Myocyte (in vitro differentiated cells): ENCODE measurements around the gene DLG3. TPM values are rescaled to one million over a fixed set of nuclear protein-coding genes. Genes with fewer than 3 reads are reported as not detected.

ENCODE experiments used
- DNase-seq: peaks from one replicate; pipeline ENCODE4 v3.0.0-alpha.2; 2012; ENCODE audit warnings: low read depth
- total RNA-seq: library from RNA; depleted of rRNA; stranded (reverse); fragments of >200 nt; gene quantifications from 2 replicates; pipeline ENCODE4 v1.2.3, GENCODE V29; 2014

The DLG3 gene
- total RNA-seq, 1 donor from 2014 or later, result 1.2 TPM

DNA sequence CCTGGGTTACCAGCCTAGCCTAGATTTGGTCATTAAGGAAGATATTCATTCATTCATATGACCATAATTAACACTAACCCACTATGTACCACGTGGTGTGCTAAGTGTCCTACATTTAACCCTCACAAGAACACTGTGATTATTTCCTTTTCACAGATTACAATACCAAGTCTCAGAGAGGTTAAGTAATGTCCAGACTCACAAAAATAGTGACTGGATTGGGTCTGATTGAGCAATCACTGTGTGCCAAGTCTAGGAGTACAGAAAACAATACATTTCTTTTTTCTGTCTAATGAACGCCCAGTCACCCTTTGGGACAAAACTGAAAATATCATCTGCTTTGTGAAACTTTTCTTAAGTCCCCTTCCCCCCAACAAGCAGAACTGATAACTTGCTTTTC lies 7.6 kb upstream of the DLG3 start:
- no peak for DNase-seq

DNA sequence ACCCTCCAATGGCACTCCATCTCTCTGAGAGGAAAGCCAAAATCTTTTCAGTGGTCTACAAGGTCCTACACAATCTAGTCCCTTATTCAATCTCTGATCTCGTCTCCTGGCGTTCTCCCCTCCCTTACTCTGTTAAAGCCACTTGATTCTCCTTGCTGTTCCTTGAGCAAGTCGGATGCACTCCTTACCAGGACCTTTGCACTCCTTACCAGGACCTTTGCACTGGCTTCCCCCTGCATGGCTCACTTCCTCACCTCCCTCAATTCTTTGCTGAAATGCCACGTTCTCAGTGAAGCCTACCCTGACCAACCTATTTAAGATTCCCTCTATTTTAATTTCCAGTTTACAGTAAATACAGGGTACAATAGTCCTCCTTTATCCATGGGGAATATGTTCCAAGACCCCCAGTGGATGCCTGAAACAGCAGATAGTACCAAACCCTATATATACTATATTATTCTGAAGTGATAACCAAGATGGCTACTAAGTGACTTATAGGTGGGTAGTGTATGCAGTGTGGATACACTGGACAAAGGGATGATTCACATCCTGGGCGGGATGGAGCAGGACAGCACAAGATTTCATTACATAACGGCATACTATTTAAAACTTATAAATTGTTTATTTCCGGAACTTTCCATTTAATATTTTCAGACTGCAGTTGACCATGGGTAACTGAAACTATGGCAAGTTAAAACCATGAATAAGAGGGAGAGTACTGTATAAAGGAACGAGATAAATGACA lies 6.5 kb upstream of the DLG3 start:
- no peak for DNase-seq

DNA sequence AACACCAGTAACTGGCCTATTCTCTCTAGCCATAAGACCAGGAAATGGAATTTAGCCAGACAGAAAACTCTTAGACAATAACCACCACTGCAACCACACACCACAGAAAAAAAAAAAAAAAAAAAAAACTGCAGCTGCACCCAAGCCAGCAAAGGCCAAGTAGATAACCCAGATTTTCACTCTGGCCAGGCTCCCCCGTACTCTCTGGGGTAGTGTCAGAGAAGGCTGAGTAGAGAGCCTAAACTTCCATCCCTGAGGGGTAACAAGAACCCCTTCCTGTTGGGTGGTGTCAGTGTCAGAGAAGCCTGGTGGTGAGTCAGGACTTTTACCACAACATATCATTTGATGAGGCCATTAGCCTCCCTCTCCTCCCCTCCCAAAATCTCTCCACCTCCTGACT lies 5.6 kb upstream of the DLG3 start:
- DNase-seq, result peak; percentile 33

- DNase-seq, result no peak
Measured at GRCh38 chrX:70442224-70442623, 2.4 kb upstream of the DLG3 start.

- no peak for DNase-seq
Measured at GRCh38 chrX:70444946-70445656, 466 bp downstream of the DLG3 start.

- DNase-seq, result no peak
Measured at GRCh38 chrX:70445951-70446350, 1.3 kb downstream of the DLG3 start.

- no peak for DNase-seq
Measured at GRCh38 chrX:70446380-70447350, 2.0 kb downstream of the DLG3 start.

GRCh38 chrX:70449457-70449966 lies 4.9 kb downstream of the DLG3 start:
- DNase-seq, result no peak

- DNase-seq, result peak; percentile 53
Measured at GRCh38 chrX:70452143-70452733, 7.6 kb downstream of the DLG3 start.

DNA sequence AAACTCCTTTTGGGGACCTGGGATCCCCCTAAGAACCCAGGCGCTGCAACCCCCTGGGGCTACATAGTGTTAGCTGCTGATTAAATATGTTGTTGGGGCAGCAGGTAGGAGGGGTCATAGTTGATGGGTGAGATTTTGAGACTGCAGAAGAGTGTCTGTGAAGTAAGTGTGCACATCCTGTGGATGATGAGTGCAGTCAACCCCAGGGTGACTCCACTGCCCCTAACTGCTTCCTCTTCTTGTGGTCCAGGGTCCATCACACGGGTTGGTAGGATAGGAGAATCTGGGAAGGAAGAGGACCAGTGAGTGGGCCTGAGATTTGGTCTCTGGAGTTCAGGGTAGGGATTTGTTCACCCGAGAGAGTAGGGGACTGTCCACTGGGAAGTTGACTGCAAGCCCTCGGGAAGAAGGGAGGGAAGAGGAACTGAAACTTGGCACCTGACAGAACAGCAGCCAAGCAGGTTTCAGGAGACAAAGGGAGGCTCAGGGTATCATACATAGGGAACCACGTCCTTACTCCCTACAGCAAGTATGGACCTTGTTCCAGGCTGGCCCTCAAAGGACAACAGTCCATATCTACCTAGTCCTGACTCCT lies 8.5 kb downstream of the DLG3 start:
- no peak for DNase-seq

GRCh38 chrX:70454441-70455365 lies 10.1 kb downstream of the DLG3 start:
- DNase-seq, result peak; percentile 47

DNA sequence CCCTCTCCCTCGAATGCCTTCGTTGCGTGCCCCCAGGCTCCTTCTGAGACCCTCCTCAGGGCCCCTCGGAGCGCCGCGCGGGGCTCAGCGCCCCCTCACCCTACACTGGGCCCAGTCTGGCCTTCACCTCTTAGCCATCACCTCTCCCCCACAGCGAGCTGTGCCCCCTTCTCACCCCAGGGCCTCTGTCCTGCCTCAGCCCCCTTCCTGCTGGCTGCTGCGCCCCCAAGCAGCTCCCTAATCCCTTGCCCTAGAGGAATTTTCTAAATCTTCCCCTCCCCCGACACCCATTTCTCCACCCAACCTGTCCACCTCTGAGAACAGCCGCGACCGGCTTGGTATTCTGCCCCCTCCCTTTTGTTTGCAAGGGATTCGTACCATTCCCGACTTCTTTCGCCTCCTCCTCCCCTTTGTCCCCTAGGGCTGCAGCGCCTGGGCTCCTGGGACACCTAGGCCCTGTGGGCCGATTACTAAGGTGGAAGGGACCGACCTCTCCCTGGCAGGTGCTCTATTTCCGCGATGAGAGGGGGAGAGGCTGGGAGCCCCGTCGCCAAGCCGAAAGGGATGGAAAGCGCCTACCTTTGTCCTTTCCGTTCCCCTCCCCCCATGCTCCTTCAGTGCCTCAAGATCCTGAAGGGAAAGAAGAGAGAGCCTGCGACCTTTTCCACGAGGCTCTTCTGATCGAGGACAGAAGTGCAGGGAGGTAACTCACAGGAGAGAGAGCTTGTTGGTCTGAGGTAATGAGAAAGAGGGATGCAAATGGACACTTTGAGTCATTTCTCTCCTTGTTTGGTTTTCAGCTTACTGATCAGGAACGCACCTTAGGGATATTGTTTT lies 10.9 kb downstream of the DLG3 start:
- no peak for DNase-seq

DNA sequence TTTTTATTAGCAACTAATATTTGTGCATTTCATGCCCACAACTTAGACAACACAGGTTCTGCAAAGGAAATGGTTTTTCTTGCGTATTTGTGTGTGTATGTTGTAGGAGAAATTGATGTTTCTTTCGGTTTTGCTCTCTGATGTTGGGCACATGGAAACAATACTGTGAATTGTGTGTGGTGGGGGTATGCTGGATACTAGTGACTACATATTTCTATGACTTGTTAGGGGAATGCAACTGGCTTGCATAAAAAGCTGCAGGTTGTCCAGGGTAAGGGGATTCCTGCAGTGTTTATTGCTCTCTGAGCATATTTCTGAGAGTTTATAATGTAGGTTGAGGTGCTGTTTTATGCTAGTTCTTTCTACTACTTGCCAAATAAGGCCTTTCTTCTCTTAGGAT lies 11.6 kb downstream of the DLG3 start:
- DNase-seq, result no peak

GRCh38 chrX:70461026-70461425 lies 16.4 kb downstream of the DLG3 start:
- no peak for DNase-seq

DNA sequence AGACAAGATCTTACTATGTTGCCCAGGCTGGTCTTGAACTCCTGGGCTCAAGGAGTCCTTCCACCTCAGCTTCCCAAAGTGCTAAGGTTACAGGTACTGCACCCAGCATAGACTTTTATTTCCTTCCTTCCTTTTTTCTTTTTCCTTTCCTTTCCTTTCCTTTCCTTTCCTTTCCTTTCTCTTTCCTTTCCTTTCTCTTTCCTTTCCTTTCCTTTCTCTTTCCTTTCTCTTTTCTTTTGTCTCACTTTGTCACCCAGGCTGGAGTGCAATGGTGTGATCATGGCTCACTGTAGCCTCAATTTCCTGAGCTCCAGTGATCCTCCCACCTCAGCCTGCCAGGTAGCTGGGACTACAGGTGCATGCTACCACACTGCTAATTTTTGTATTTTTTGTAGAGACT lies 19.4 kb downstream of the DLG3 start:
- no peak for DNase-seq

- no peak for DNase-seq
Measured at GRCh38 chrX:70466968-70467367, 22.3 kb downstream of the DLG3 start.

DNA sequence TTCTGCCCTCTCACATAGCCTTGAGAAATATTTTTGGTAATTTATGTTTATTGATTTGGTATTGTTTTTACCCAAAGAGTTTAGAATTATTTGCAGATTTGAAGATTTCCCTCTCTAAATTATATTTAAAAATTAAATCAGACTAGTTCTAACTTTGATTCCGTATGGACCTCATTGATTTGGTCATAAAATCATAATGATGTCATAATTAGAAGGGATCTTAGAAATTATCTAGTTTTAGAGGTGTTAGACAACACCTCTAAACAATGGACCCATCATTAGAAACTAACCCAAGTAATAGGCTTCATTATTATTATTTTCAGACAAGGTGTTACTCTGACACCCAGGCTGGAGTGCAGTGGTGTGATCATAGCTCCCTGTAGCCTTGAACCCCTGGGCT lies 24.1 kb downstream of the DLG3 start:
- DNase-seq, result no peak

- peak; percentile 12 for DNase-seq
Measured at GRCh38 chrX:70470850-70471289, 26.2 kb downstream of the DLG3 start.
